Midbrain (tissue), 1 donor: ENCODE measurements around the gene ZNF512B.
"Not testable (repeated sequence)": the region's sequence is repeated elsewhere in the genome, so short reads cannot be mapped to it uniquely, and the experiment has no call there.

ENCODE experiments used
- DNase-seq: peaks from one replicate; lab custom pipeline; 2025; lab: John Stamatoyannopoulos, UW

Gene ZNF512B

DNA sequence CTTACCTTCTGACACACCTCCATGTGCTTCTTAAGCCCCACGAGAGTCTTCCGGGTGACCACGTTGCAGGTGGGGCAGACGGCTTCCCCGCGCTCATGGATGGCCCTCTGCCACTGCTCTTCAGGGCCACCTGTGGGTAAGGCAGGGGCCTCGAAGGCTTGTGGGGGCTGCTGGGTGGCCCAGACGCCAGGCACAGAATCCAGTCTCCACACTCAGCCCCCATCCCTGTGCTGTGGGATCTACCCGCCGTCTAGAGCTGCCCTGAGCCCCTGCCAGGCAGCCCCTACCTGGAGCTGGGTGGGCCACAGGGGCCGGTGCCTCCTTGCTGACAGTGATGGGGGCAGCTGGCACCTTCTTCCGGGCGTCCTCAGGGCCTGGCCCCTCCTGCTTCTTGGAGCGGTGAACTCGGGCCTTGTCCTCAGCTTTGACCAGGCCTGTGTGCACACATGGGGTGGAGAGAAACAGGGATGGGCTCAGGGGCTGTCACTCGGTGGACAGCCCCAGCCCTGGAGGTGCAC is 5.9 kb downstream of the ZNF512B start:
- DNase-seq, result no peak

DNA sequence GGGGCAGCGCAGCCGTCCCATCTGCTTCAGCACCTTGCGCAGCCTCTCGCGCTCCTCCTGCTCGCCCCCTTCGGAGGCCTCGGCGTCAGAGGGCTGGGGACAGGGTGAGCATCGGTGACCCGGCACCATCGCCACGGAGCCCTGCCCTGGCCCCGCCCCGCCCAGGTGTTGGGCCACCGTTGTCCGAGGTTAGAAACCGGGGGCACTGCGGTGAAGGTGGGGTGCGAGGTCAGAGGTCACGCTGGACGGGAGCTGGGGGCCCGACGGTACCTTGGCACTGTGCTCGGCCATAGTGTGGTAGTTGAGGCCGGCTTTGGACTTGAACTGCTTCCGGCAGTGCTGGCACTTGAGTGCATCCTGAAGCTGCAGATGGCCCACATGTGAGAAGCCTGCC is 6.4 kb downstream of the ZNF512B start:
- no peak for DNase-seq

- DNase-seq, result no peak
These were observed 7.0 kb downstream of the ZNF512B start for GRCh38 chr20:63962426-63963347.

DNA sequence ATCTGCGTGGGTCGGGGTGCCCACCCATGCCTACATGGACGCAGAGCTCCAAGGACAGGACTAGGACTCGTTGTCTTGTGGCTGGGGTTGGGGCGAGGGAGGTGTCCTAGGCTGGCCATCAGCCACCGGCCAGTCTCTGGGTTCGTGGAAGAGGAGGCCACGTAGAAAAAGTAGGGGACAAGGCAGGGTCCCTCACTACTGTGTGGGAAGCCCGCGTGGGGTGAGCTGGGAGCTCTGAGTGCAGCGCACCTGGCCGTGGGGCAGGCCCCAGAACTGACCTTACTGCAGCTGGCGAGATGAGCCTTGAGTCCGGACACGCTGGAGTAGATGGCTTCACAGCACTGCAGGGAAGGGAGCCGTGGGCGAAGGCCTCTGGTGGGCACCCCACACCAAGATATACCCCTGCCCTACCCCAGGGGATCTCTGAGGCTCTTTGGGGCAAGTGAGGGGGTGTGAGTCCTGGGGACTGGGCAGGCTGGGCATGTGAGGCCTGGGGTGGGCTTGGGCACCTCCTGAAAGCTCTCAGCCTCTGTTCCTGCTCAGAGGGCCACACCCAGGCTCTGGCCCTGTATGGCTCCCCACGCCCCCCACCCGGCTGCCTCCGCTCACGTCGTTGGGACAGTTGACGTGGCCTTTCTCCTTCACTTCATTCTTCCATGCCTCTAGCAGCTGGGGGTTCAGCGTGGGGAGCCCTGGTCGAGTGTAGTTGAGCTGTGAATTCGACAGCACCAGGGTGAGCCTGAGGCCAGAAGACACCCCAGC is 7.9 kb downstream of the ZNF512B start:
- DNase-seq, result no peak

DNA sequence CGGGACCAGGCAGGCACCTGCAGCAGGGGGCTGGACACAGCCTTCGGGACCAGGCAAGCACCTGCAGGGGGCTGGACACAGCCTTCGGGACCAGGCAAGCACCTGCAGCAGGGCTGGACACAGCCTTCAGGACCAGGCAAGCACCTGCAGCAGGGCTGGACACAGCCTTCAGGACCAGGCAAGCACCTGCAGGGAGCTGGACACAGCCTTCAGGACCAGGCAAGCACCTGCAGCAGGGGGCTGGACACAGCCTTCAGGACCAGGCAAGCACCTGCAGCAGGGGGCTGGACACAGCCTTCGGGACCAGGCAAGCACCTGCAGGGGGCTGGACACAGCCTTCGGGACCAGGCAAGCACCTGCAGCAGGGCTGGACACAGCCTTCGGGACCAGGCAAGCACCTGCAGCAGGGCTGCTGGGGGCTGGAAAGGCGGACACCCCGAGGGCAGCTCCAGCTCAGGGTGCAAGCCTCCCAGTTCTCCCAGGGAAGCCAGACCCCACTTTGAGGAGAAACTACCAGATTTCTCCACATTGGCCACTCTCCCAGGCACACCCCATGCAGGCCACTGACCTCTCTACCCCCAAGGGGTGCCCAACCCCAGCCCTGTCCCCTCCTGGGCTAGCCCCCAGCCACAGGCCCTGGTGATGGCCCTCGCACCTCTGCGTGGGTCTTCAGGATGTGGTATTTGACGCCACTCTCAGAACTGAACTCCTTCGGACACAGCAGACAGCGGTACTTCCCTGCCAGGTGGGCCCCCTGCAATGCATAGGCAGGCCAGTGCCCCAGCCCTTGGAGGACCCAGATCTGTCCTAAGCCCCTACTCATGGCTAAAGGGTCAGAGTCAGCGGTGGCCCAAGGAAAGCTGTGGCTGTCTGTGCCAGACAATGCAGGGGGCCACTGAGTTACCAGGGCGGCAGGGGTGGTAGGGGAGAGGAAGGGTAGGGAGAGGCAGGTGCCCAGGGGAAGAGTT is 8.8 kb downstream of the ZNF512B start:
- DNase-seq, result not testable (repeated sequence)

DNA sequence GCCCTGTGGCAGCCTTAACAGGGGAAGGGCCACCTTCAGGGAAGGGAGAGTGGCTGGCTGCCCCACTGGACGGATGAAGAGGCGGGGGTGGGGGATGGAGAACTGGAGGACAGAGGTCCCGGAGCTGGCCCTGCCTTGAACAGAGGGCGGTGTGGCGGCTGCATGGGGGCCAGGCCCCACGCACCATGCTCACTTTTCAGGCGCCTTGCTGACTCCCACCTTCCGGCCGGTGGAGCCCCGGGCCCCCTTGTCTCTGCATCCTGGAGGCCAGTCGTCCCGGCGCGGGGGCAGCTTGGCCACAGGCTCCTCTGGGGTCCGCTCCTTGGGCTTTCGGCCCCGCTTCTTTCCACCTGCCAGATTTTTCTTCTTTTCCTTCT is 10.0 kb downstream of the ZNF512B start:
- DNase-seq, result no peak

- DNase-seq, result no peak
These were observed 10.6 kb downstream of the ZNF512B start for GRCh38 chr20:63958964-63959698.

GRCh38 chr20:63958471-63958870 is 11.3 kb downstream of the ZNF512B start:
- no peak for DNase-seq

DNA sequence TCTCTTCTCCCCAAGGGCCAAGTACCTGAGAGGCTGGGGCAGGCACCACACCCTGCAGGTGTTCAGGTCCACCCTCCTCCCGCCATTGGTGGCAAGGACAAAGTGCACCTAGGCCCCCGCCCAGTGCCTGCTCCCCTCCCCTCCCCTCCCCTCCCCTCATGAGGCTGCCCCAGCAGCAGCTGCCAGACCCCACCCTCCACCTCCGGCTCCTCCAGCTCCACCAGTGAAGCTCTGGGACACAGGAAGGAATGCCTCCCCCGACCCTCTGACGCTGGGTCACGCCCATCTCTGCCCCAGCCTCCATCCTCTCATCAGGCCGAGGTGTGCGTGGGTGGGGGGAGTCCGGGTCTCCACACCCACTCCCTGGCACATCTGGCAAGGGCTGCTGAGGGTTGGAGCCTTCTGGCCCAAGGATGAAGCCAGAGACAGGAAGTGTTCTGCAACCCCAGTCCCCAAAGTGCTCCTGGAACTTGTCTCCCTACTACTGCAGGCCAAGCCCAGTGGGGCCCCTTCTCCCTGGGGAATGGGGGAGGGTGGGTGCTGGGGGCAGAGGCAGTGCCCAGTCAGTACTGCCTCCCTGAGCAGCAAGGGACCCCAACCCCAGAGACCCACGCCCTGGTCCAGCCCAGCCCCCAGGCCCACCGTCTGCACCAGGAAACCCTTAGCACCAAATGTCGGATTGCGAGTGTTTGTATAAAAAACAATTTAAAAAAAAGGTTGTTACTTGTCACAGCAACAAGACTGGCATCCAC is 11.9 kb downstream of the ZNF512B start:
- DNase-seq, result no peak

DNA sequence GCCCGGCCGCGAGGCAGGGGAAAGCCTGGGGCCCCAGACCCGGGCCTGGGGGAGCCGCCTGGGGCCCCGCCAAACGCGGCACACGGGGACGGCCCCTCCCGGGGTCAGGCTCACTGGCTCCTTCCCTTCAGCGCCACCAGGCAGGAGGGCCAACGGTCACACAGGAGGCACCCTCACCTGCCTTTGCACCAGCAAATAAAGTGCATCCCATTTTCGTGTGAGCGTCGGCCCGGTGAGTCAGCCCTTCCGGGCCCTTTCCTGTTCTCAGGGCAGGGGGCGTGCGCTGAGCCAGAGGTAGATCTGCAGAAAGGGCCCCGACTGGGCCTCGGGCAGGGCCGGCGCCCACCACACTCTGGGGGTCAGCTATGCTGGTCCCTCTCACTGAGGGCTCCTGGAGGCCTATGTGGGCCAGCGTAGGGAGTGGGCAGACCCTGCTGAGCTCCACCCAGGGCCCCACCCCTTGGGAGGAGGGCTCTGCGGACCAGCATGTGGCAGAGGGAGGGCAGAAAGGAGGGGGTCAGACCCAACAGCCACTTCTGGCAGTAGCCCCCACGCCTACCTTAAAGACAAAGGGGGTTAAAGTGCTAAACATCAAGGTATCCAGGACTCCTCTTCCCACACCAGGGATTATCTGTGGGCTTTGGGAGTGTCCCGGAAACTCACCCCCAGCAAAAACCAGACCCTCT is 12.6 kb downstream of the ZNF512B start:
- peak; percentile 49 for DNase-seq

- no peak for DNase-seq
These were observed 13.1 kb downstream of the ZNF512B start for GRCh38 chr20:63956664-63957003.

DNA sequence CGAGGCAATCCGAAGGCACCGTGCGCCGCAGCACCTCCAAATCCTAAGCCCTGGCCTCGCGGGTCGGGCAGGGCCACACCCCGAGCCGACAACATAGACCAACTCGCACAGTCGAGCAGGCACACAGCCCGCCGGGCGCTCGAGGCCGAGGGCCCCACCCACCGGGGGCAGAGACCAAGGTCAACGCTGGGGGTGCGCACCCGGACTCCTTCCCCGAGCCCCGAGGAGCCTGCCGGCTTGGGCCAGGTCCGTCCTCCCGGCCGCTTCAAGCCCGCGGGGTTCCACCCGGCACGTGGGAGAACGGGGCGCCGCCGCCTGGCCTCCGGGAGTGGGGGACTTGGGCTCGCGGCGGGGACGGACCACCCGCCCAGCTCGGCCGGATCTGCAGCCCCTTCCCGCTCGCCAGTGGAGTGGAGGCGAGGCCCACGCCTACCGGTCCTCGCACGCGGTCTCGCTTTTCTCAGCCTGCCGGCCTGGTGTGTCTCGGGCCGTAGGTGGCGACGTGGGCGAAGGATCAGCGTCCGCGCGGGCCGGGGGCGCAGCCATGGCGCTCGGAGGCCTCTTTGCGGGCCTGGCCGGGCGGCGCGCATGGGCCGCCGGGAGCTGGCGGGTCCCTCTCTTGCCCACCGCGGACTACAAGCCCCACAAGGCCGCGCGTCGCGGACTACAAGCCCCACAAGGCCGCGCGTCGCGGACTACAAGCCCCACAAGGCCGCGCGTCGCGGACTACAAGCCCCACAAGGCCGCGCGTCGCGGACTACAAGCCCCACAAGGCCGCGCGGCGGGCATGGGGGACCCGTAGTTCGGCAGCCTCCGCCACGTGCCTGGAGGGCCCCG is 13.7 kb downstream of the ZNF512B start, which contains the start of gene UCKL1:
UCKL1 (minus strand) TSS at position 590 of the 837 bp plus-strand sequence; CDS start at position 546, 44 bp downstream.
- DNase-seq, result peak; percentile 86

GRCh38 chr20:63955281-63955826 is 14.4 kb downstream of the ZNF512B start:
- peak; percentile 46 for DNase-seq

DNA sequence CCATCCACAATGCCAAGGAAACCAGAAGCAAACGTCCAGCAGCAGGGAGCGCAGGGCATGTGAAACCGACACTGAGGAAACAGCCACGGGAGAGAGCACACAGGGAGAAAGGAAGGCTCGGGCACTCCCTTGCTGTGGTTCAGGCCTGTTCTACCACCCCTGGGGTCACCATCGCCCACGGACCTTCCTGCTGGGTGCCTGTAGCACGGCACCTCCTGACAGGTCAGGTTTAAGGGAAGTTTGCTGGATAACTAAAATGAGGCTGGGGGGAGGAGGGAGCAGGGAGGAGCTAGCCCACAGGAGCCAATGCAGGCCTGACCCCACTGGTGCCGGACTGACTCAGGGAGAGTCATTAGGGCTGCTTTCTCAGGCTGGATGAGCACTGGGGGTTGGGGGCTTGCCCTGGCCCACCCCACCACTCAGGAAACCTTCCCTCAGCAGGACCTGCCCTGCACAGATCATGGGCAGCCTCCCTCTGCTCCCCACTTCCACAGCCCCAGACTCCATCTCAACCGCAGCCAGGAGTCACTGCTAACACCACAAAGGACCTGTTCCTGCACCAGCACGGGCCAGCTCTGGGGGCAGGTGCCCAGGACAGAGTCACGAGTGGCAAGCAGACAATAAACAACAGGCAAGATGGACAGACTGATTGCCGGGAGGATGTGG is 15.8 kb downstream of the ZNF512B start:
- no peak for DNase-seq

DNA sequence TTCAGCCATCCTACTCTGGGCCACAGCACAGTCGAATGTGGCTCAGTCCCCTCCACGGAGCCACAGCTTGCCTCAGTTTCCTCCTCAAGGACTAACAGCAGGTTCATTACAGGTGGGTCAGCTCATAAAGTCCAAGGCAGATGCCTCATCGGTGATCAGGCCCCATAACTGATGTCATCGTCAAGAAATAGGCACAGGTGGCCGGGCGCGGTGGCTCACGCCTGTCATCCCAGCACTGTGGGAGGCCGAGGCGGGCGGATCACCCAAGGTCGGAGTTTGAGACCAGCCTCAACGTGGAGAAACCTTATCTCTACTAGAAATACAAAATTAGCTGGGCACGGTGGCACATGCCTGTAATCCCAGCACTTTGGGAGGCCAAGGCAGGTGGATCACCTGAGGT is 17.0 kb downstream of the ZNF512B start:
- no peak for DNase-seq

DNA sequence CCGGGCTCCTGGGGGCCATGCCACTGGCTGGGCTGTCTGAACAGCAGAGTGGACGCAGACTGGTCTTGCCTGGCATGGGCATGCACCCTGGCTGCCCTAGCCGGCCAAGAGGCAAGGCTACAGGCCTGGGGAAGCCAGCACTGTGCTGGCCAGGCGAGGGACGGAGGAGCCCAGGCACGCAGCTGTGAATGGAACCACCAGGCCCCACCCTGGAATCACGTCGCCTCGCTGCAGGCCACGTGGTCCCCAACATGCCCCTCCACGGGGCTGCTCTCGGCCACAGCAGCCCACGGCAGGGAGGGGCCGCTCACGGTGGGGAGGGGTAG is 17.6 kb downstream of the ZNF512B start:
- no peak for DNase-seq

DNA sequence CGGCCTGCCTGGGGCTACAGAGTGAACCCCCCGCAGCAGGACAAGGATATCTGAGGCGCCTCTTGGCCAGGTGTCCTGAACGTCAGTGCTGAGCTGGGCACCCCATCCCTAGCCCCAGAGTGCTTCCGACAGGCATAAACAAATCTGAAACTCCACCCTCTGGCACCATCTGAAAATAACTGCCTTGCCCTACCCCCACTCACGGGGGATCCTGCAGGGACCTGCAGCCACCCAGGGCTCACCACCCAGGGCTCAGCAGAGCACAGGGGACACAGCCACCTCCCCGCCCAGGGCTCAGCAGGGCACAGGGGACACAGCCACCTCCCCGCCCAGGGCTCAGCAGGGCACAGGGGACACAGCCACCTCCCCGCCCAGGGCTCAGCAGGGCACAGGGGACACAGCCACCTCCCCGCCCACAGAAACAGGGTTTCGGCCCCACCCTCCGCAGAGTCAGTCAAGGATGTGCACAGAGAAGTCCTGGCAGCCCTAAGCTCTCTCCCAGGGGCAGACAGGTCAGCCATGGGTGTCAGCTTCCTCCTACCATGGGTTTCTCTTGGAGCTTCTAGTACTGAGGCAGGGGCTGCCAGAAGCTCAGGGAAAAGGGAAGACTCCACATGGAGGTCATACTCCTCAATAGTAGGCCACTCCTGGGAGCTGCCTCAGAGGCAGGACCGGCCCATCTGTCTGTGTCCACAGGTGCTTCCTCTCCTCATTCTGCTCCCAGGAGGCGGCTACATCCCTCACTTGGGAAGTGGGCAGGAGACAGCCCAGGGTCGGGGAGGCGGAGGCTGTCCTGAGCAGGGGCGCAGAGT is 18.1 kb downstream of the ZNF512B start:
- peak; percentile 18 for DNase-seq
